ENCODE results near the gene CDC42EP2.

DNA sequence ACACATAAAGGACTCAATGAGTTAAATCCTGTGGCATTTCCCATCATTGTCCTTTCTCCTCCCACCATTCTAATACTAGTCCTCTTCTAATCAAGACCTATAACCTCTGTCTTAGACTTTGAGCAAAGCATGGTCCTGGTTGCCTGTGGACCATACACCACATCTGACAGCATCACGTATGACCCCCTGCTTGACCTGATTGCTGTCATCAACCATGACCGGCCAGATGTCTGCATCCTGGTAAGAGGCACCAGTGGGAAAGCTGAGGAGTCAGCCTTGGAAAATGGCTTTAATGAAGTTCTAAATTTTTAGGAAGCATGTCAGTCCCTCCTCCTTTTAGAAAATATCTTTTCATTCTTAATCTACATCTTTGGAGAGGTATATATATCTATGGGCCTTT is 27.1 kb upstream of the CDC42EP2 start:
- TF ChIP-seq, protein P1, sequence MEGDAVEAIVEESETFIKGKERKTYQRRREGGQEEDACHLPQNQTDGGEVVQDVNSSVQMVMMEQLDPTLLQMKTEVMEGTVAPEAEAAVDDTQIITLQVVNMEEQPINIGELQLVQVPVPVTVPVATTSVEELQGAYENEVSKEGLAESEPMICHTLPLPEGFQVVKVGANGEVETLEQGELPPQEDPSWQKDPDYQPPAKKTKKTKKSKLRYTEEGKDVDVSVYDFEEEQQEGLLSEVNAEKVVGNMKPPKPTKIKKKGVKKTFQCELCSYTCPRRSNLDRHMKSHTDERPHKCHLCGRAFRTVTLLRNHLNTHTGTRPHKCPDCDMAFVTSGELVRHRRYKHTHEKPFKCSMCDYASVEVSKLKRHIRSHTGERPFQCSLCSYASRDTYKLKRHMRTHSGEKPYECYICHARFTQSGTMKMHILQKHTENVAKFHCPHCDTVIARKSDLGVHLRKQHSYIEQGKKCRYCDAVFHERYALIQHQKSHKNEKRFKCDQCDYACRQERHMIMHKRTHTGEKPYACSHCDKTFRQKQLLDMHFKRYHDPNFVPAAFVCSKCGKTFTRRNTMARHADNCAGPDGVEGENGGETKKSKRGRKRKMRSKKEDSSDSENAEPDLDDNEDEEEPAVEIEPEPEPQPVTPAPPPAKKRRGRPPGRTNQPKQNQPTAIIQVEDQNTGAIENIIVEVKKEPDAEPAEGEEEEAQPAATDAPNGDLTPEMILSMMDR (IDR thresholded peaks at IDR 0.05) = no peak
- TF ChIP-seq POLR2AphosphoS5 (IDR thresholded peaks at IDR 0.05) (no peak), EP300 (IDR thresholded peaks at IDR 0.05; ENCODE audit: low read depth) (no peak), POLR2A (IDR thresholded peaks at IDR 0.05) (no peak)
